Fibroblast of skin of scalp (primary cell): ENCODE measurements around the gene KRTAP10-10. TPM values are rescaled to one million over a fixed set of nuclear protein-coding genes. Genes with fewer than 3 reads are reported as not detected.
"Not testable (repeated sequence)": the region's sequence is repeated elsewhere in the genome, so short reads cannot be mapped to it uniquely, and the experiment has no call there.

ENCODE experiments used
- DNase-seq: peaks from one replicate; pipeline ENCODE4 v3.0.0-alpha.2; 2013
- polyA plus RNA-seq, 2 experiments: library from polyadenylated mRNA; unstranded; fragments of 120-200 nt; gene quantifications; one replicate each; pipeline ENCODE4 v1.2.1, GENCODE V29; 2013; ENCODE audit not compliant: insufficient read length in 2 of 2

Gene KRTAP10-10, protein sequence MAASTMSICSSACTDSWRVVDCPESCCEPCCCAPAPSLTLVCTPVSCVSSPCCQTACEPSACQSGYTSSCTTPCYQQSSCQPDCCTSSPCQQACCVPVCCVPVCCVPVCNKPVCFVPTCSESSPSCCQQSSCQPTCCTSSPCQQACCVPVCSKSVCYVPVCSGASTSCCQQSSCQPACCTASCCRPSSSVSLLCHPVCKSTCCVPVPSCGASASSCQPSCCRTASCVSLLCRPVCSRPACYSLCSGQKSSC
- not detected for polyA plus RNA-seq (2013, experiment 1 of 2; ENCODE audit: insufficient read length)
- not detected for polyA plus RNA-seq (2013, experiment 2 of 2; ENCODE audit: insufficient read length)

DNA sequence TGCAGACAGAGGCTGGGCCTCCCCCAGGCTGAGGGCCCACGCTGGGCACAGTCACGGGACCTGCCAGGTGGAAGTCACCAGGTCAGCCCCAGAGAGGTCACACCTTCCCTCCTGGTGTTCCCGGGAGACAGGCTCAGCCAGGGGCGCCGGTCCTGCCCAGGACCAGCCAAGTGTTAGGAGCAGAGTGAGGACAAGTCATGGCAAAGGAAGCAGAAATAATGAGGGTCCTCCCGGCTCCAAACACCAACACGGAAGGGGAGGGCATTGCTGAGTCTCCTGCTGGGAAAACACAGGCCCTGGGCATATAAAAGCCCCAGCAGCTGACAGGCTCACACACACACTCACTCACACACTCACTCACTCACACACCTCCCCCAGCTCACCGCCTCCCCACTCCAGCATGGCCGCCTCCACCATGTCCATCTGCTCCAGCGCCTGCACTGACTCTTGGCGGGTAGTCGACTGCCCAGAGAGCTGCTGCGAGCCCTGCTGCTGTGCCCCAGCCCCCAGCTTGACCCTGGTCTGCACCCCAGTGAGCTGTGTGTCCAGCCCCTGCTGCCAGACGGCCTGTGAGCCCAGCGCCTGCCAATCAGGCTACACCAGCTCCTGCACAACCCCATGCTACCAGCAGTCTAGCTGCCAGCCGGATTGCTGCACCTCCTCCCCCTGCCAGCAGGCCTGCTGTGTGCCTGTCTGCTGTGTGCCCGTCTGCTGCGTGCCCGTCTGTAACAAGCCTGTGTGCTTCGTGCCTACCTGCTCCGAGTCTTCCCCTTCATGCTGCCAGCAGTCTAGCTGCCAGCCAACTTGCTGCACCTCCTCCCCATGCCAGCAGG, at the start of gene KRTAP10-10:
TSS of gene KRTAP10-10 (plus strand) at position 339 of the 833 bp plus-strand sequence. CDS start at position 401, 62 bp downstream.
- DNase-seq, result no peak

DNA sequence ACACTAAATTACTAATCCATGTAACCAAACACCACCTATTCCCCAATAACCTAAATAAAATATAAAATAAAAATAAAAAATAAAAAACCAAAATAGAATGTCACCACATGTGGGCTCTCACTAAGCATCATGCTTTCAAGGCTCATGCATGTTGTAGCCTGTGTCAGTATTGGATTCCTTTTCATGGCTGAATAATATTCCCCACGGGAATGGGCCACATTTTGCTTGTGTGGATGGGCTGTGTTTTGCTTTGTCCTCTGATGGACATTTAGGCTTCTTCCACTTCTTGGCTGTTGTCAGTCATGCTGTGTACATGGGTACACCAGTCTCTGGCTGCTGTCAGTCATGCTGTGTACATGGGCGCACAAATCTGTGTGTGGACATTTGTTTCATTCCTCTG, 48.1 kb upstream of the KRTAP10-10 start:
- DNase-seq, result no peak

DNA sequence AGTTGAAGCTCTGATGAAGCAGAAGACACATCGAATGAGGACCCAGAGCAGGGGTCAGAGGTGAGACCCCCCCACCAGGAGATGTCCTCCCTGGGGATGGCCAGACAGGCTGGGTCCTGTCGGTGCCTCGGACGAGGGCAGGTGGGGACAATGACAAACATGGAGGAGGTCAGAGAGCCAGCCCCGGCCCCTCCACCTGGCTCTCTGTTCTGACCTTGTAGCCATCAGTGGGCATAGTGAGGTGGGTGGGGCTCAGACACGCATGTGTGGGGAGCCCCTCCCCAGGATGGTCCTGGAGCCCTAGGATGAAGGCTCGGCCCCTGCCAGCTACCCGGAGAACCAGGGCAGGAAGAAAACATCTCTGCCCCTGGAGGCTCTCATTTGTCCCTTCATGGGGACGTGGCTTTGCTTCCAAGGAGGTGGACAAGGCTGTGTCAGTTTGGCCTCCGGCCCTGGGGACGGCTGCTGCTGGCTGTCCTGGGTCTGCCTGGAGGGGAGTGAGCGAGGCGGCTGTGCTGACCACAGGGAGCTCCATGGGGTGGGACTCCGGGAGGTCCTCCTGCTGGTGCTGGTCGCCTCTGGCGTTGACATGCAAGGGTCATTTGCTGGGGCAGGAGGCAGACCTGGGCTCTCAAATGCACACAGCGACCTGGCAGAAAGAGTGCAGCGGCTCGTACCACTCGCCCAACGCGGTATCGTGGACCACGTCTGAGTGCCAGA, 47.4 kb upstream of the KRTAP10-10 start:
- DNase-seq, result no peak

DNA sequence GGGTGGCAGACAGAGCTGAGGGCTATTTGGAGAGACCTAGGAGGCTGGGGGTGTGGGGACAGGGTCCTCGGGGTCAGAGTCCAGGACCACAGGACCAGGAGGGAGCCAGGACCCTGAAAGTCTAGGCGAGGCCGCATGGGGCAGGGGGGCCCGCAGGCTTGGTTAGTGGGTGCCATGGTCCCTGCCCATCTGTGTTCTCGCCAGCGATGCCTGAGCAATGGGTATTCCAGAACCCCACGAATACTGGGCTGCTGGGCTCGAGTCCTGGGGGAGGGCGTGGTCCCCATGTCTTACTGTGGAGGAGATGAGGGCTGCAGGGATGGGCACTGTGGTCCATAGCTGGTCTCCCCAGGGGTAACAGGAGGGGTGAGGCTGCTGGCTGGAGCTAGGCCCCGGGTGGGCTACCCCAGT, 46.8 kb upstream of the KRTAP10-10 start:
- DNase-seq, result no peak

DNA sequence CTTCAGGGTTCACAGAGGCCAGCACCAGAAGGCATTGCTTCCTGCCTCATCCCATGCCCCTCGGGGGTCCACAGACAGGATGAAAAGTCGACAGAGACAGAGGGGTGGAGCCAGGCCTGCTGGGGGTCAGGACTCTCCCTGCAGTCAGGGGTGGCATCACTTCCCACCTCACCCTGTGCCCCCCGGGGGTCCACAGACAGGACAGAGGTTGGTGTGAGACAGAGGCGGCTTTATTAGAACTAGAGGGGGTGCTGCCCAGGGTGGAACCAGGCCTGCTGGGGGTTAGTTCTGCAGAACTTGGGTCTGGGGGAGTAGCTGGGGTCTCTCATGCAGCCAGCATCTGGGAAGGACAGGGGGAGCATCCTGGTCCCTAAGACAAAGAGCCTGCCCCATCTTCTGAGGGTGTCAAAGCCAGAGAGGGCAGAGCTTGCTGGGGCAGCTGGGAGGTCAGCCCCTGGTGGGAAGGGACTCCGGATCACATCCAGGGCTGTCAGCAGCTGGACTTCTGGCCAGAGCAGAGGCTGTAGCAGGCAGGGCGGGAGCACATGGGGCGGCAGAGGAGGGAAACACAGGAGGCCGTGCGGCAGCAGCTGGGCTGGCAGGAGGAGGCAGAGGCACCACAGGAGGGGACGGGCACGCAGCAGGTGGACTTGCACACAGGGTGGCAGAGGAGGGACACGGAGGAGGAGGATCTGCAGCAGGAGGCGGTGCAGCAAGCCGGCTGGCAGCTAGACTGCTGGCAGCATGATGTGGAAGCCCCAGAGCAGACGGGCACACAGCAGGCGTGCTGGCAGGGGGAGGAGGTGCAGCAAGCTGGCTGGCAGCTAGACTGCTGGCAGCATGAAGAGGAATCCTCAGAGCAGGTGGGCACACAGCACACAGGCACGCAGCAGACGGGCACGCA, 46.0 kb upstream of the KRTAP10-10 start:
- DNase-seq, result not testable (repeated sequence)

DNA sequence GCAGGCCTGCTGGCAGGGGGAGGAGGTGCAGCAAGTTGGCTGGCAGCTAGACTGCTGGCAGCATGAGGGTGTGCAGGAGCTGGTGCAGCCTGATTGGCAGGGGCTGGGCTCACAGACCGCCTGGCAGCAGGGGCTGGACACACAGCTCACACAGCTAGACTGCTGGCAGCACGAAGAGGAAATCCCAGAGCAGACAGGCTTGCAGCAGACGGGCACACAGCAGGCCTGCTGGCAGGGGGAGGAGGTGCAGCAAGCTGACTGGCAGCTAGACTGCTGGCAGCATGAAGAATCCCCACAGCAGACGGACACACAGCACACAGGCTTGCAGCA, 45.4 kb upstream of the KRTAP10-10 start:
- not testable (repeated sequence) for DNase-seq

DNA sequence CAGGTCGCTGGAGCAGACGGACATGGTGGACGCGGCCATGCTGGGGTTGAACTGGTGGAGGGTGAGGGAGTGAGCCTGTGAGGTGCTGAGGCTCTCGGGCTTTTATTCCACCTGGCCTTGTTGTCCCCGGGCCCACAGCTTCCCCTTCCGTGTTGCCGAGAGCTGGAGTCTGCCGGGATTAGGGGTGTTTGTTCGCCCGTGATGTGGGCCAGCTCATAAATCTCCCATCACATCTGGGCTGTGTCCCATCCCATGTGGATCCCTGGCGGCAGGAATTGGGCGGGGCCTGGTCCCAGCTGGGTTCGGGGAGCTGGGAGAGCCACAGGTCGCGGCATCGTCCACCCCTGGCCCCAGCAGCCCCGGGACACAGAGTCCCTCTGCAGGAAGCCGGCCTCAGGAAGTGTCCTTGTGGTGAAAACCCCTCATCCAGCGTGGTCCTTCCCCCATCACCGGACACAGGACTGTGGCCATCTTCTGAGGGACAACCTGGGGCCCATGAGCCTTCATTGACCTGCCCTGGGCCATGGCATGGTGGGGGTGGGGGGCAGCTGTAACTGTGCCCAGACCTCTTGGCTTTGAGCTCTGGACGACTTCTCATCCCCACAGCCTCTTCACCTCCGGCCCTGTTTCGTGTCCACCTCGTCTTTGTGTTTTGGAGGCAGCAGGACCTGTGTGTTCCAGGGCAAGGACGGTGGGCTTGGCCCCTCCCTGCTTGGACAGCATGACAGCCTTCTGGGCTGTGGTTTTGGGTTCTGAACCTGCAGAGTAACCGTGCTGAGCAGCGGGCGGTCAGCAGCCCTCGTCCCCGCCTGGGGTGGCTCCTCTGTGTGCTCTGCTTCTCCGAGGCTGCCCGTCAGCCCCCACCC, 44.5 kb upstream of the KRTAP10-10 start, which contains the start of gene KRTAP10-6:
TSS of gene KRTAP10-6 (minus strand) at position 60 of the 866 bp plus-strand sequence. CDS start at position 39, 21 bp downstream.
- no peak for DNase-seq

DNA sequence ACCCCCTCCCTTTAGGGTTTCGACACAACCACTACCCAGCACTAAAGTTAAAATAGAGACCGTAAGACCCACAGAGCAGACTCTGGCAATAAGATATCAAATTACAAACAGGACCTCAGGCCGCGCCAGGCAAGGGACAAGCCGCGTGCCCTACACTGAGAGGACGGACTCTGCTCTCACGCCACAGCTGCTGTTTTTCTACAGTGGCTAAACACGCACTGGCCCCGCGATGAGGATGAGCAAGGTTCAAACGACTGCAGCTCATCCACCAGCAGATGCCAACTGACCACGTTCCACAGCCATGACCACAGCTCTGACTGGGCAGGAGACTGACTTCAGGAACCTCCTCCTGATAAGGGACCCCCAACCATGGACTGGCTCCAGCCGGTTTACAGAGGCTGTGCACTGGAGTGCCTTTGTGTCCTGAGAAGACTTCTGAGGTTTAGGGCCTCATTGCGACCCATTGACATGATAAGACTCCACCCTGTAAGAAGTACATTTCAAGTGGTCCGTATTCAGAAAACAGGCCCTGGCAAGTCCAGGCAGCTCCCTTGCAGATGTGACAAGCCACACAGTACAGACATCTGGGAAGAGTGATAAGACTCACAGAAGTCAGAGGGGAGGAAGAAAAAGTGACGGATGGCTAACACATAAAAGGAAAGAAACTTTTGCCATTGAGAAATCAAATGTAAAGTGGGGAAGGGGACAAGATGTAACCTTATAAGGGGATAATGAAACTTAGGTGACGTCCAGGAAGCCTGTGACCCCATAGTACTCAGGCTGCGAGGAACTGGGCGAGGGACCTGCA, 43.4 kb upstream of the KRTAP10-10 start:
- no peak for DNase-seq

DNA sequence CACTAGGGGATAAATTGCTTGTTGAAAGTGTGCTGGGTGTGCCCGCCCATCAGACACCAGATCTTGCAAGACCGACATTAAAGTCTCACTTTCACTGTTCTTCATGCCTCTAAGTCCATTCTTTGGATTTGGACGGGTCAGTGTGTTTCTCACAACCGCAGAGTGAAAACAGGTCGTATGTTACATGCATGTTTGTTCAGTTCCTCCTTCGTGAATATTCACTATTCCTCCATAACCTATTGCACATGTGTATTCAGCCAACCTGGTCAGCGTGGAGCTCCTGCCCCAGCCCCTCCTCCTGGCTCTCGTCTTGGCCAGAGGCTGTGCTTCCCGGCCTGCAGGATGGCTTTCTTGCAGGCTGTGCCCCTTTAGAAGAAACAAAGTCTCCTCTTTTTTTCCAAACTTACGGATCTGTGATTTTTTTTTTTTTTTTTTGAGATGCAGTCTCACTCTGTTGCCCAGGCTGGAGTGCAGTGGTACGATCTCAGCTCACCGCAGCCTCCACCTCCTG, 42.7 kb upstream of the KRTAP10-10 start:
- DNase-seq, result no peak

DNA sequence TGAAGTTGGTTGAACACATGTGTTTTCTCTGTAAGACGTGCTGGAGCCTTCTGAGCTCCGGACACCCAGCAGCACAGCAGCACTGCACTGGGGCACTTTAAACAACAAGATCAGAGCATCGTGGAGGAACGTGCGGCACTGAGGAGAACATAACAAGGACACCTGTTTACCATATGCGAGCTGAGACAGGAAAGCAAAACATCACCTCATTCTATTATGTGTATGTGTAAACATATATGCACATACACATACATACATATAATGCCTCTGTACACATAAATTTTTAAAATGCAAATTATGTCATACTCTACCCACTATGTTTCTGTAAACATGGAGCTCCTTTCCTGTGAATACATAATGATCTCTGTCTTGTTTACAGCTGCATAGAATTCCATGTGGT, 41.6 kb upstream of the KRTAP10-10 start:
- no peak for DNase-seq

DNA sequence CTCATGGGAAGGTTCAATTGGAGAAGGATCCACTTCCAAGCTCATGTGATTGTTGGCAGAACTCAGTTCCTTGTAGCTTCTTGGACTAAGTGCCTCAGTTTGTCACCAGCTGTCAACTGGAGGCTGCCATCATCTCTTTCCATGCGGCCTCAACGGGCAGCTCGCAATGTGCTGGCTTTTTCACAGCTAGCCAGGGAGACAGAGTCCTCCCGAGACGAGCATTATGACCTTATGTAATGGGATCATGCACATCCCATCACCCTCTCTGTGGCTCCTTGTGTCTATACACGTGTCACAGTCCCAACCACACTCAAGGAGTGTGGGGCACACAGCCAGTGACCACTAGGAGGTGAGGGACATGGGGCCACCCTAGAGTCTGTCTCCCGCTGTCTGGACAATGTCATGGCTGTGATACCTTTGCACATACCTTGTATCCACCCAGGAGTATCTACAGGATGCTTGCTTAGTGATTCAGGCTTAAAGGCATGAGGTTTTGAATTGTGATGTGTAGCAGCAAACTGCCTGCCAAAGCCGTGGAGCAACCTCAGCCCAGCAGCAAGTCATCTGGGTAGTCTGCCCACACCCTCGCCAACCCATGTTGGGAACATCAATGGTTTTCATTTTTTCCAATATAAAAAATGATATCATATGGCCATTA, 41.0 kb upstream of the KRTAP10-10 start:
- no peak for DNase-seq

DNA sequence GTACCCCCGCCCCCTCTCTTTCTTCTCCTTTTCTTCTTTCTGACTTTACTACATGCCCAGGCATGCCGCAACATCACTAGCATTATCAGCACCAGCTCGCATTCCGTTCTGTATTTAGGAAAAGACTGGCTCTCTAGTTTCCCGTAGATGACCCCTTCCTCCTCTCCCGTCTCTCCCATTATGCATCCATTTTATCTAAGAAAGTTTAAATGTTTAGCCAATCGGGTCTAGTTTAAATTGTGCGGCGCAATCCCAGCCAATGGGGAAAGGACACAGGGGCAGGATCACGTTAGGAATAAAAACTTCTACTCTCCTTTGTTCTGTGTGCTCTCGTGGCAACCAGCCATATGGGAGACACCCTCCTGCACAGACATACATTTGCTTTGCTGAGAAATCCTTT, 39.1 kb upstream of the KRTAP10-10 start:
- no peak for DNase-seq

DNA sequence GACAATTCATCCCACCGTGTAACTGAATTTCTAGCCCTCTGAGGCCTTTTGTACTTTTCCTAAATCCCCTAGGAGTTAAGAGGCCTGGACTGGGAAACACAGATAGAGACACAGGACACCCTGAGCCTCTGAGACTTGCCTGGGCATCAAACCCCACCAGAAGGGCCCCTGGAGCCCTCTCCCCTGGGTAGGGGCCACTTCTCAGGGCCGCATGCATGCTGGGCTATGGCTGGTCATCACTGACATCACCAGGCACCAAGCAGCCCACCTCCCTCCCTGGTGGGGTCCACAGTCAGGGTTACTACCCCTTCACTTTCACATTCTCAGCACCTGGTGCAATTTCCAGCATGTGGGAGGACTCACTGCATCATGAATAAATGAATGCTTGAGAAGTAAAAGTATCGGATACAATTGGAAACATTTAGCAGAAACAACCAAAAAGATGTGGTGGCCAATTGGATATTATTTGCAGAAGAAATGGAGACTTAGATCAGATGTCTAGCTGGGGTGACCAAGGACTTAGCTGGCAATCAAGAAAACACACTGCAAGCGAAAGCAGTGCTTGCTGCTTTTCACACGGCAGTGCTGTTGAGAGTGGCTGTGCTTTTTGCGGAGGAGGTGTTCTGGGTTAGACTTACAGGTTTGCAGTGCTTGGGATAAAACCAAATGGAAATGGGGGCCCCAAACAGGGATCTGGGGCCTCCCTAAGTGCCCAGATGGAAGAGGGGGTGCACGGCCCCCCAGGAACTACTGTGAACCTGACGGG, 37.7 kb upstream of the KRTAP10-10 start:
- no peak for DNase-seq

DNA sequence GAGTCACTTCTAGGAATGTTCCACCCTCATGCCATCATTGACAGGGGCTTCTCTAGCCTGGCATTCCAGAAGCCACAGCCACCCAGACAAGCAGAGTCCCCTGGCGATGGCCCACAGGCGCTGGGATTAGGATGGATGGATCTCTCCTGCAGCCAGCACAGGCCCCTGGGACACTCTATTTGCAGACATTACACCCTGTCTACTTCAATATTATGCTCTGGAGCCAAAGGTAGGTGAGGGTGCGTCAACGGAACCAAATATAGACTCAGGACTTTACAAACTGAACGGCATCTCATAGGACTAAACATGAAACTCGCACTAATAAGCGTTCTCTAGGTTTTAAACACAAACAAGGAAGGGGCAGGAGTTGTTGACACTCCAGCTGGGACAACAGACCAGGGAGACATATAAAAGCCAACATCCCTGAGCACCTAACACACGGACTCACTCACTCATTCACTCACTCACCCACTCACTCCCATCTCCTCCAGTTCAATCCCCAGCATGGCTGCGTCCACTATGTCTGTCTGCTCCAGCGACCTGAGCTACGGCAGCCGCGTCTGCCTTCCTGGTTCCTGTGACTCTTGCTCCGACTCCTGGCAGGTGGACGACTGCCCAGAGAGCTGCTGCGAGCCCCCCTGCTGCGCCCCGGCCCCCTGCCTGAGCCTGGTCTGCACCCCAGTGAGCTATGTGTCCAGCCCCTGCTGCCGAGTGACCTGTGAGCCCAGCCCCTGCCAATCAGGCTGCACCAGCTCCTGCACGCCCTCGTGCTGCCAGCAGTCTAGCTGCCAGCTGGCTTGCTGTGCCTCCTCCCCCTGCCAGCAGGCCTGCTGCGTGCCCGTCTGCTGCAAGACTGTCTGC, 36.8 kb upstream of the KRTAP10-10 start, which contains the start of gene KRTAP10-7:
TSS of gene KRTAP10-7 (plus strand) at position 480 of the 861 bp plus-strand sequence. CDS start at position 505, 25 bp downstream.
- DNase-seq, result not testable (repeated sequence)

DNA sequence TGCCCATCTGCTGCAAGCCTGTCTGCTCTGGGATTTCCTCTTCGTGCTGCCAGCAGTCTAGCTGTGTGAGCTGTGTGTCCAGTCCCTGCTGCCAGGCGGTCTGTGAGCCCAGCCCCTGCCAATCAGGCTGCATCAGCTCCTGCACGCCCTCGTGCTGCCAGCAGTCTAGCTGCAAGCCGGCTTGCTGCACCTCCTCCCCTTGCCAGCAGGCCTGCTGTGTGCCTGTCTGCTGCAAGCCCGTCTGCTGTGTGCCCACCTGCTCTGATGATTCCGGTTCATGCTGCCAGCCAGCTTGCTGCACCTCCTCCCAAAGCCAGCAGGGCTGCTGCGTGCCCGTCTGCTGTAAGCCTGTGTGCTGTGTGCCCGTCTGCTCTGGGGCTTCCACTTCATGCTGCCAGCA, 36.1 kb upstream of the KRTAP10-10 start:
- DNase-seq, result not testable (repeated sequence)

DNA sequence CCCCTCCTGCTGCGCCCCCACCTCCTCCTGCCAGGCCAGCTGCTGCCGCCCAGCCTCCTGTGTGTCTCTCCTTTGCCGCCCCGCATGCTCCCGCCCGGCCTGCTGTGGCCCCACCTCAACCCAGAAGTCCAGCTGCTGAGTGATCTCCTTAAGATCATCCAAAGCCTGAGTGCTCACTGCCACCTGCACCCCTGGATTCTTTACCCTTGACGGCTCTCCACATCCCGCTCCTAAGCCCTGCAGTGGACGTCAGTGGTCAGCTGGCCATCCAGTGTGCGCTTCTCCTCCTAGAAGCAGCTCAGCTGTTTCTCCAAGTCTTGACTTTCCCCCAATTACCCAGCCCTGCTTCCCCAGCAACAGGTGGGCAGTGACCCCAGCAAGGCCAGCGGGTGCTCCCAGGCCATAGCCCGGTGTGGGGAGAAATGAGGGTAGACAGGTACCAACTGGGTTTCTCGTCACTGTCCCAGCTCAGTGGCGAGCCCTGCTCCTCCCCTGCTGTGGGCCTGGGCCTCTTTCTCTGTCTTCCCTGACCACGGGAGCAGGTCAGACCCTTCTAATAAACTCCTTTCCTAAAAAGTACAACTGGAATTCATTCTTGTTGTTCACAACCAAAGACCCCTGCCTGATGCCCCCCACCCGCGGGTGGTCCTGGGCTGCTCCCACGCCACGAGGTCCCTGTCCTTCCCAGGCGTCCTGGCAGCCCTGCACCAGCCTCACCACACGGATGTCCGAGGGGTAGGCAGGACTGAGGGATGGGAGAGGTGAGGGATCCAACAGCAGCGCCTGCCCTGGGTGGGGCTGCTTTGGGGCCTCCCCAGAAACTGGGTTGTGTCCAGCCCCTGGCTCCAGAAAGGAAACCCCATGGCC, 35.3 kb upstream of the KRTAP10-10 start:
- no peak for DNase-seq
